Uterus (tissue), 2 donors: ENCODE measurements around the gene TTC29.

Experiments used
- CTCF ChIP-seq, 4 experiments: fragments of 200-600 bp in 2 of 4; fragments of 450-650 bp in 2 of 4; sonication (generic) in 2 of 4; IDR thresholded peaks; one replicate each; pipeline ENCODE4 v1.5.1; 2016 to 2019; ENCODE audit warnings: antibody characterized with exemption in 4 of 4, mild to moderate bottlenecking in 2 of 4, moderate library complexity in 1 of 4
- POLR2A ChIP-seq, 2 donors: fragments of 450-650 bp; IDR thresholded peaks; one replicate each; pipeline ENCODE4 v1.6.1; 2016; ENCODE audit warnings: antibody characterized with exemption in 2 of 2, mild to moderate bottlenecking in 1 of 2, moderate library complexity in 1 of 2

GRCh38 chr4:146957237-146957636 is 11.6 kb upstream of the TTC29 start:
- no peak for TF ChIP-seq CTCF (IDR thresholded peaks at IDR 0.05)
- TF ChIP-seq POLR2A (IDR thresholded peaks at IDR 0.05), result no peak
